Suprapubic skin (tissue), 3 donors: ENCODE measurements around the gene LRRC26.

Source experiments
- POLR2A ChIP-seq, 2 donors: fragments of 450-650 bp; IDR thresholded peaks; one replicate each; pipeline ENCODE4 v1.6.1; 2017; ENCODE audit warnings: antibody characterized with exemption in 2 of 2, mild to moderate bottlenecking in 2 of 2, moderate library complexity in 2 of 2
- TF ChIP-seq, protein P1 (sequence below), 2 donors: fragments of 200-600 bp in 1 of 2; fragments of 450-650 bp in 1 of 2; sonication (generic) in 1 of 2; IDR thresholded peaks; one replicate each; pipeline ENCODE4 v1.5.1; 2016 to 2019; ENCODE audit warnings: antibody characterized with exemption in 2 of 2, mild to moderate bottlenecking in 1 of 2, moderate library complexity in 1 of 2

DNA sequence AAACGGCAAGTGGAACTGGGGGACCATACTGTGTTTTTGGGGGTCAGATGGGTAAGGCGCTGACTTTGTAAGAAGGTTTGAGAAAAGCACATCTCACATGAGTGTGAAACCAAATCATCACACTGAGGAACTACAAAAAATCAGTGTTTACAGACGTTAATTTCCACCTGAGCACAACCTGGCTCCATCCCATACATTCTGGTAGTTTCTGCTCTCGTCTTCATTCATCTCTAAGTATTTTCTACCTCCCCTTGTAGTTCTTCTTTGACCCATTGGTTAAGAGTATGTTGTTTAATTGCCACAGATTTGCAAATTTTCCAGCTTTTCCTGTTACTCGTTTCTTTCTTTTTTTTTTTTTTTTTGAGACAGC lies 46.4 kb downstream of the LRRC26 start:
- TF ChIP-seq, protein P1, sequence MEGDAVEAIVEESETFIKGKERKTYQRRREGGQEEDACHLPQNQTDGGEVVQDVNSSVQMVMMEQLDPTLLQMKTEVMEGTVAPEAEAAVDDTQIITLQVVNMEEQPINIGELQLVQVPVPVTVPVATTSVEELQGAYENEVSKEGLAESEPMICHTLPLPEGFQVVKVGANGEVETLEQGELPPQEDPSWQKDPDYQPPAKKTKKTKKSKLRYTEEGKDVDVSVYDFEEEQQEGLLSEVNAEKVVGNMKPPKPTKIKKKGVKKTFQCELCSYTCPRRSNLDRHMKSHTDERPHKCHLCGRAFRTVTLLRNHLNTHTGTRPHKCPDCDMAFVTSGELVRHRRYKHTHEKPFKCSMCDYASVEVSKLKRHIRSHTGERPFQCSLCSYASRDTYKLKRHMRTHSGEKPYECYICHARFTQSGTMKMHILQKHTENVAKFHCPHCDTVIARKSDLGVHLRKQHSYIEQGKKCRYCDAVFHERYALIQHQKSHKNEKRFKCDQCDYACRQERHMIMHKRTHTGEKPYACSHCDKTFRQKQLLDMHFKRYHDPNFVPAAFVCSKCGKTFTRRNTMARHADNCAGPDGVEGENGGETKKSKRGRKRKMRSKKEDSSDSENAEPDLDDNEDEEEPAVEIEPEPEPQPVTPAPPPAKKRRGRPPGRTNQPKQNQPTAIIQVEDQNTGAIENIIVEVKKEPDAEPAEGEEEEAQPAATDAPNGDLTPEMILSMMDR (IDR thresholded peaks at IDR 0.05): no peak
- TF ChIP-seq POLR2A (IDR thresholded peaks at IDR 0.05): no peak
